Astrocyte (in vitro differentiated cells and primary cell): ENCODE results near the gene SARS2. TPM values are rescaled to one million over a fixed set of nuclear protein-coding genes. Genes with fewer than 3 reads are reported as not detected.

Source experiments
- DNase-seq: peaks from one replicate; pipeline ENCODE4 v3.0.0-alpha.2; 2010; ENCODE audit warnings: low read depth
- FAIRE-seq: peaks from 2 replicates; lab custom pipeline; 2011; peaks lifted over from hg19 to GRCh38; lab: Jason Lieb, UNC
- H2AFZ ChIP-seq: 2 replicates; pipeline ENCODE4 v1.6.0; 2012; ENCODE audit warnings: low read depth, low read length, inconsistent platforms
- H3K27ac ChIP-seq: 2 replicates; pipeline ENCODE4 v1.5.1; 2011; ENCODE audit warnings: low read depth, low read length, inconsistent platforms
- H3K27me3 ChIP-seq: 2 replicates; pipeline ENCODE4 v1.6.0; 2011; ENCODE audit warnings: low read length, inconsistent platforms; ENCODE audit not compliant: insufficient read depth
- H3K36me3 ChIP-seq: 2 replicates; pipeline ENCODE4 v1.5.1; 2011; ENCODE audit warnings: low read length, inconsistent platforms; ENCODE audit not compliant: insufficient read depth
- H3K4me1 ChIP-seq: 2 replicates; pipeline ENCODE4 v1.5.1; 2011; ENCODE audit warnings: low read length, inconsistent platforms; ENCODE audit not compliant: insufficient read depth
- H3K4me2 ChIP-seq: 2 replicates; pipeline ENCODE4 v1.6.0; 2012; ENCODE audit warnings: low read length, inconsistent platforms
- H3K4me3 ChIP-seq: 2 replicates; pipeline ENCODE4 v1.5.1; 2011; ENCODE audit warnings: low read depth, mild to moderate bottlenecking, low read length, inconsistent platforms; ENCODE audit not compliant: insufficient read depth
- H3K79me2 ChIP-seq: 2 replicates; pipeline ENCODE4 v1.6.0; 2012; ENCODE audit warnings: mild to moderate bottlenecking, low read length, inconsistent platforms; ENCODE audit not compliant: insufficient read depth
- H3K9ac ChIP-seq: 2 replicates; pipeline ENCODE4 v1.6.0; 2012; ENCODE audit warnings: mild to moderate bottlenecking, low read length, inconsistent platforms
- H3K9me3 ChIP-seq: 2 replicates; pipeline ENCODE4 v1.5.1; 2012; ENCODE audit warnings: low read depth, mild to moderate bottlenecking, low read length, inconsistent platforms; ENCODE audit not compliant: insufficient read depth
- H4K20me1 ChIP-seq: 2 replicates; pipeline ENCODE4 v1.6.0; 2012; ENCODE audit warnings: low read length, inconsistent platforms; ENCODE audit not compliant: insufficient read depth
- H3K27ac Mint-ChIP-seq: one replicate; pipeline ENCODE4 v1.8.0; 2021; ENCODE audit warnings: mild to moderate bottlenecking, mixed read lengths; ENCODE audit not compliant: unreplicated experiment
- H3K27me3 Mint-ChIP-seq: one replicate; pipeline ENCODE4 v1.8.0; 2021; ENCODE audit warnings: low read depth, mixed read lengths; ENCODE audit not compliant: unreplicated experiment
- H3K36me3 Mint-ChIP-seq: one replicate; pipeline ENCODE4 v1.8.0; 2021; ENCODE audit warnings: low read depth, mixed read lengths; ENCODE audit not compliant: unreplicated experiment
- H3K4me1 Mint-ChIP-seq: one replicate; pipeline ENCODE4 v1.8.0; 2021; ENCODE audit warnings: low read depth, mixed read lengths; ENCODE audit not compliant: unreplicated experiment
- H3K4me3 Mint-ChIP-seq: one replicate; pipeline ENCODE4 v1.8.0; 2021; ENCODE audit warnings: mild to moderate bottlenecking, moderate library complexity, mixed read lengths; ENCODE audit not compliant: unreplicated experiment
- H3K9me3 Mint-ChIP-seq: one replicate; pipeline ENCODE4 v1.8.0; 2021; ENCODE audit warnings: mild to moderate bottlenecking, mixed read lengths; ENCODE audit not compliant: unreplicated experiment
- EZH2 ChIP-seq: IDR thresholded peaks from 2 replicates; pipeline ENCODE4 v1.6.1; 2012; ENCODE audit warnings: mild to moderate bottlenecking, low read length, inconsistent platforms; ENCODE audit not compliant: insufficient read depth
- total RNA-seq: library from RNA; stranded (reverse); gene quantifications from 2 replicates; pipeline ENCODE4 v1.2.1, GENCODE V29; 2021
- TF ChIP-seq, protein P1 (sequence below): IDR thresholded peaks from 2 replicates; pipeline ENCODE4 v1.5.1; 2011; ENCODE audit warnings: low read depth, mild to moderate bottlenecking, inconsistent platforms, low read length, moderate library complexity; ENCODE audit not compliant: insufficient read depth

SARS2 gene
- total RNA-seq, 1 donor from 2014 or later: 24.8 TPM

DNA sequence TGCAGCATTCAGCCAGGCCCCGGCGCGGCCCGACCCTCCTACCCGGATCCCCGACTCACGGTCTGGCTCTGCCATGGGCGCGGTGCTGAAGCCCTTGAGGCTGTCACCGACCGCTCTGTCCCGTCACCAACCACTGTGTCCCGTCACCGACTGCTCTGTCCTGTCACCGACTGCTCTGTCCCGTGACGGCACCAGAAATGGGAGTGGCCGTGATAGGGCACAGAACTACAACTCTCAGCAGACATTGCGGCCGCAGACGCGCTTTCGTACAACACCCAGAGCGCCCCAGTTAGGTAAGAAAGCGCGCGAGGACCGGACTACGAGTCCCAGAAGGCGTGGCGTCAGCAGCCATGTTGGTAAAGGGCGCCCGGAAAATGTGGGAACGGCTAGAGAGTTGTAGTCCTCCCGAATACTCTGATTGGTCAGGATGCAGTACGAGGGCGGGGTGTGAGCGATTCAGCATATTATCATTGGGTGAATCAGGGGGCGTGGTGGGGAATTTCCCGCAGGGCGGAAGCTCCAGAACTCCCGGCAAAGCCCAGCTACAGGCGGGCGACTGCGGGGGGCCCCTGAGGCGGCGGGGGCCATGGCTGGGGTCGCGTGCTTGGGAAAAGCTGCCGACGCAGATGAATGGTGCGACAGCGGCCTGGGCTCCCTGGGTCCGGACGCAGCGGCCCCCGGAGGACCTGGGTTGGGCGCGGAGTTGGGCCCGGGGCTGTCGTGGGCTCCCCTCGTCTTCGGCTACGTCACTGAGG lies 30.9 kb downstream of the SARS2 start, which contains the start of the genes NFKBIB and SIRT2:
Gene NFKBIB (plus strand): TSS at position 523 of the 755 bp plus-strand sequence. CDS start 64 bp downstream, at position 587.
Gene SIRT2 (minus strand): TSS at position 172 of the 755 bp plus-strand sequence. CDS start 97 bp downstream, at position 75.
- FAIRE-seq (peak; percentile 9), DNase-seq (peak; percentile 99)
- peak within 1 kb of the TSS; percentile 86 for H3K4me3 ChIP-seq
- Mint-ChIP-seq H3K4me1 (peaks cover 4% of the 10 kb centered on the region), H3K9me3 (peaks cover 1% of the 10 kb centered on the region), H3K4me3 (peak within 1 kb of the TSS; percentile 90), H3K27me3 (no peaks in the 10 kb centered on the region), H3K36me3 (peaks cover 7% of the 10 kb centered on the region), H3K27ac (peak within 1 kb of the TSS; percentile 92)
- no peaks in the 10 kb centered on the region for H3K27me3 ChIP-seq
- no peaks in the 10 kb centered on the region for H3K36me3 ChIP-seq
- no peaks in the 10 kb centered on the region for H3K9me3 ChIP-seq
- peak within 1 kb of the TSS; percentile 91 for H3K9ac ChIP-seq
- H2AFZ ChIP-seq: peak within 1 kb of the TSS; percentile 95
- H3K4me1 ChIP-seq: peaks cover 3% of the 10 kb centered on the region
- peak within 1 kb of the TSS; percentile 92 for H3K27ac ChIP-seq
- peaks cover 33% of the 10 kb centered on the region for H3K79me2 ChIP-seq
- TF ChIP-seq, protein P1, sequence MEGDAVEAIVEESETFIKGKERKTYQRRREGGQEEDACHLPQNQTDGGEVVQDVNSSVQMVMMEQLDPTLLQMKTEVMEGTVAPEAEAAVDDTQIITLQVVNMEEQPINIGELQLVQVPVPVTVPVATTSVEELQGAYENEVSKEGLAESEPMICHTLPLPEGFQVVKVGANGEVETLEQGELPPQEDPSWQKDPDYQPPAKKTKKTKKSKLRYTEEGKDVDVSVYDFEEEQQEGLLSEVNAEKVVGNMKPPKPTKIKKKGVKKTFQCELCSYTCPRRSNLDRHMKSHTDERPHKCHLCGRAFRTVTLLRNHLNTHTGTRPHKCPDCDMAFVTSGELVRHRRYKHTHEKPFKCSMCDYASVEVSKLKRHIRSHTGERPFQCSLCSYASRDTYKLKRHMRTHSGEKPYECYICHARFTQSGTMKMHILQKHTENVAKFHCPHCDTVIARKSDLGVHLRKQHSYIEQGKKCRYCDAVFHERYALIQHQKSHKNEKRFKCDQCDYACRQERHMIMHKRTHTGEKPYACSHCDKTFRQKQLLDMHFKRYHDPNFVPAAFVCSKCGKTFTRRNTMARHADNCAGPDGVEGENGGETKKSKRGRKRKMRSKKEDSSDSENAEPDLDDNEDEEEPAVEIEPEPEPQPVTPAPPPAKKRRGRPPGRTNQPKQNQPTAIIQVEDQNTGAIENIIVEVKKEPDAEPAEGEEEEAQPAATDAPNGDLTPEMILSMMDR: no peak
- no peak for TF ChIP-seq EZH2
- peaks cover 12% of the 10 kb centered on the region for H4K20me1 ChIP-seq
- H3K4me2 ChIP-seq: peak within 1 kb of the TSS; percentile 89

DNA sequence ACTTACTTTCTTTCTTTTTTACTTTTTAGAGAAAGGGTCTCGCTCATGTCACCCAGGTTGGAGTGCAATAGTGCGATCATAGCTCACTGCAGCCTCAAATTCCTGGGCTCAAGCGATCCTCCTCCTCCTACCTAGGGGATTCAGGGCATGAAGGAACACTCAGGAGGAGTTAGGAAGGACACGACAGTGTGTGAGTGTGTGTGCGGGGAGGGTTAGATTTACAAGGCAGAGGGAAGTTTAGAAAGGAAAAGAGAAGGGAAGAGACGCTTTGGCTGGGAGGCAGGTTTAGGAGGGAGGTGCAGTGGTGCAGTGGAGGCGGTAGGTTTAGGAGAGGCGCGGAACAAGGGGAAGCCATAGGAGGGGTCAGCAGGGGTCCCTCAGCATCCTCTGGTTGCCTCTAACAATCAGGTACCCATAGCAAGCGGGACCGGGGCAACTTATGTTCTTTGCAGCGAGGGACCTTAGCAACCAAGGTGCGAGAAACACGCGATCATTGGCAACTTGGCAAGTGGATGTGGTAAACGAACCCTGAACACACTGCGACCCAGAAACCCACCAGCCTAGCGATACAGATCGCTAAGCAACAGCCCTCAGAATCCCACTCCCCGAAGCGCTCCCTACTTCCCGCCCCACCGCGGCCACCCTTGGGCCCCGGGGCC lies 31.6 kb downstream of the SARS2 start:
- Mint-ChIP-seq H3K27ac (peak overlapping the region; percentile 92), H3K4me1 (peaks cover 4% of the 10 kb centered on the region), H3K9me3 (peaks cover 1% of the 10 kb centered on the region), H3K4me3 (peak overlapping the region; percentile 90), H3K27me3 (no peaks in the 10 kb centered on the region), H3K36me3 (no peaks in the 10 kb centered on the region)
- Histone ChIP-seq H2AFZ (peak overlapping the region; percentile 95), H3K9ac (peak overlapping the region; percentile 91), H3K27me3 (no peaks in the 10 kb centered on the region), H3K9me3 (no peaks in the 10 kb centered on the region), H4K20me1 (peaks cover 7% of the 10 kb centered on the region), H3K36me3 (no peaks in the 10 kb centered on the region), H3K4me2 (peak overlapping the region; percentile 89), H3K79me2 (peaks cover 31% of the 10 kb centered on the region), H3K4me3 (peak overlapping the region; percentile 86), H3K4me1 (peaks cover 3% of the 10 kb centered on the region), H3K27ac (peak overlapping the region; percentile 92)
- FAIRE-seq (no peak), DNase-seq (peak; percentile 10)
- TF ChIP-seq, protein P1: no peak
- TF ChIP-seq EZH2: no peak
